T-helper 2 cell (primary cell): ENCODE data around the gene TMED4.

Experiments
- DNase-seq, 5 experiments: peaks; one replicate each; pipeline versions ENCODE4 v3.0.0 to v3.0.0-alpha.2; 2012 to 2022
- total RNA-seq, 2 donors: gene quantifications; one replicate each; lab custom pipeline; 2026; lab: John Stamatoyannopoulos, UW

TMED4 gene
- total RNA-seq: 156 to 160 reads per million in 2 donors

GRCh38 chr7:44581879-44582603 is at the start of gene TMED4:
TSS of gene TMED4 (minus strand) at chr7:44582231. CDS start at chr7:44582206, 25 bp downstream.
- DNase-seq: peak; percentile 99 to 100 (median 100)

GRCh38 chr7:44631458-44632115 is 49.6 kb upstream of the TMED4 start:
- peak in 2 of 5 experiments; percentile 77 to 96 for DNase-seq

GRCh38 chr7:44630792-44631457 is 48.9 kb upstream of the TMED4 start:
- peak in 1 of 5 experiments; percentile 57 for DNase-seq

GRCh38 chr7:44629829-44630522 is 47.9 kb upstream of the TMED4 start:
- peak in 1 of 5 experiments; percentile 52 for DNase-seq

- no peak for DNase-seq
Observed at GRCh38 chr7:44626620-44627019, 44.6 kb upstream of the TMED4 start.

GRCh38 chr7:44625526-44626471 is 43.8 kb upstream of the TMED4 start:
- DNase-seq: peak in 1 of 5 experiments; percentile 93

GRCh38 chr7:44624318-44624717 is 42.3 kb upstream of the TMED4 start:
- DNase-seq: no peak

- DNase-seq: peak in 1 of 5 experiments; percentile 83
Observed at GRCh38 chr7:44622342-44623151, 40.5 kb upstream of the TMED4 start.

GRCh38 chr7:44621750-44622103 is 39.7 kb upstream of the TMED4 start:
- no peak for DNase-seq

GRCh38 chr7:44621034-44621749 is 39.2 kb upstream of the TMED4 start:
- DNase-seq: no peak

- peak in 1 of 5 experiments; percentile 31 for DNase-seq
Observed at GRCh38 chr7:44618753-44619152, 36.7 kb upstream of the TMED4 start.

- no peak for DNase-seq
Observed at GRCh38 chr7:44618045-44618444, 36.0 kb upstream of the TMED4 start.

- peak in 1 of 5 experiments; percentile 68 for DNase-seq
Observed at GRCh38 chr7:44617225-44617890, 35.3 kb upstream of the TMED4 start.

- DNase-seq: no peak
Observed at GRCh38 chr7:44616545-44616944, 34.5 kb upstream of the TMED4 start.

GRCh38 chr7:44615793-44616192 is 33.8 kb upstream of the TMED4 start:
- no peak for DNase-seq

- DNase-seq: peak in 1 of 5 experiments; percentile 74
Observed at GRCh38 chr7:44615149-44615611, 33.1 kb upstream of the TMED4 start.

- no peak for DNase-seq
Observed at GRCh38 chr7:44609829-44610228, 27.8 kb upstream of the TMED4 start.

- DNase-seq: peak in 2 of 5 experiments; percentile 29 to 30
Observed at GRCh38 chr7:44608916-44609648, 27.1 kb upstream of the TMED4 start.
